Brain microvascular endothelial cell (primary cell): ENCODE data around the gene MAN1C1.

ENCODE experiments used
- DNase-seq: peaks from one replicate; pipeline ENCODE4 v3.0.0-alpha.2; 2020
- H3K27ac ChIP-seq: fragments of 250-450 bp; sonication (Bioruptor Pico); 2 replicates; pipeline ENCODE4 v1.5.1; 2020; ENCODE audit warnings: mild to moderate bottlenecking, moderate library complexity
- H3K27me3 ChIP-seq: fragments of 250-450 bp; sonication (Bioruptor Pico); replicated peaks from 2 replicates; pipeline ENCODE4 v1.5.1; 2020; ENCODE audit warnings: mild to moderate bottlenecking
- H3K36me3 ChIP-seq: fragments of 250-450 bp; sonication (Bioruptor Pico); replicated peaks from 2 replicates; pipeline ENCODE4 v1.5.1; 2020; ENCODE audit warnings: mild to moderate bottlenecking
- H3K4me3 ChIP-seq: 2 replicates; pipeline ENCODE4 v1.5.1; 2011; ENCODE audit warnings: low read depth, mild to moderate bottlenecking, control low read depth, low read length, moderate library complexity
- CTCF ChIP-seq: IDR thresholded peaks from 2 replicates; pipeline ENCODE4 v1.5.1; 2011; ENCODE audit warnings: low read depth, mild to moderate bottlenecking, moderate library complexity, low read length, control low read depth, inconsistent platforms; ENCODE audit errors: missing control alignments
- in situ Hi-C: cut with HindIII; loops from 2 replicates; pipeline ENCODE4 v1.10.0; 2017; ENCODE audit warnings: low sequenced_read_pairs, low pct_ligation_motif_present

Gene MAN1C1

DNA sequence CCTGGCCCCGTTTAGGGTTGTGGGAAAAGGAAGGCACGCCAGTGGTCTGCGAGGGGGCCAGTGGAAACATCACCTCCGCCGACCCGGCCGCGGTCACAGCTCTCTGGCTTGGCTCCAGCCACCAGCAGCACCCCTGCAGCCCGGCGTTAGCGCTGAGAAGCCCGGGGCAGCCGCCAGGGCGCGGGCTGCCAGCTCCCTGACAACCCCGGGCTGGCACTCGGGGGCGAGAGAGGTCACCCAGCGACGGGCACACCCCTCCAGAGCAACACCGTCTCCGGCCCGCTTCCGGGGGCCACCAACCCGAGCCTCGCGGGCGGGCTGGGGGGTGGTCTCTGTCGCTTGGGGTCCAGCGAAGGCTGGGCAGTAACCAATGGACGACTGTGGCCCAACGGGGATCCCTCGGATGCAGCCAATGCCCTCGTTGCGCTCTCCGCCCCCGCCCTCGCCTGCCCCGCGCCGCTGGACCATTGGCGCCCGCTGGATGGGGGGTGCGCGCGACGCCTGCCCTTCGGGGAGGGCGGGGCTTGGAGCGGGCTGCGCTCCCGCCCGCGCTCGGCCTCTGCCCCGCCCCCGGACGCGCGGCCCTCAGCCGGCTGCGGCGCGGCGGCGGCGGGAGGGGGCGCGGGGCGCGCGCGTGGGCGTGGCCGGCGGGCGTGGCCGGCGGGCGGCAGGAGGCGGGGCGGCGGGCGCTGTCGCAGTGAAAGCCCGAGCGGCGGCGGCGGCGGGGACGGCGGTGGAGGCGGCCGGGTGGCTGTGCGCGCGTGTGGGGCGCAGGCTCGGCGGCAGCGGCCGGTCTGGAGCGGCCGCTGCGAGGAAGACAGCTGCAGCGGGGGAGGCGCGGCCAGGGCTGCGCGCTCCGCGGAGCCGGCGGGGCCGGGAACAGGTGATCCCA, at the start of gene MAN1C1:
MAN1C1 (plus strand) TSS at position 697 of the 892 bp plus-strand sequence. CDS start 1,007 bp downstream, outside the sequence.
- DNase-seq = peak; percentile 10
- Histone ChIP-seq H3K27ac (no peak within 1 kb of the TSS), H3K4me3 (peak within 1 kb of the TSS; percentile 49), H3K27me3 (peaks cover 64% of the 10 kb centered on the region), H3K36me3 (no peaks in the 10 kb centered on the region)
- peak; percentile 44 for TF ChIP-seq CTCF
- in situ Hi-C loops = loop anchor here (25.0 kb wide), 1 partner anchor 171 kb away; no protein-coding TSS in a partner anchor

- H3K27me3 ChIP-seq = no peaks in the 10 kb centered on the region
- H3K27ac ChIP-seq = peak overlapping the region; percentile 76
- in situ Hi-C loops = no loop called here
- H3K36me3 ChIP-seq = peaks cover 2% of the 10 kb centered on the region
- DNase-seq = peak; percentile 25
- TF ChIP-seq CTCF = no peak
- no peak overlapping the region for H3K4me3 ChIP-seq
These were observed 48.9 kb upstream of the MAN1C1 start for GRCh38 chr1:25567710-25568089.

- H3K27ac ChIP-seq = peak overlapping the region; percentile 76
- no peaks in the 10 kb centered on the region for H3K27me3 ChIP-seq
- no peak overlapping the region for H3K4me3 ChIP-seq
- peak; percentile 19 for TF ChIP-seq CTCF
- H3K36me3 ChIP-seq = peaks cover 2% of the 10 kb centered on the region
- peak; percentile 25 for DNase-seq
- in situ Hi-C loops = no loop called here
These were observed 48.3 kb upstream of the MAN1C1 start for GRCh38 chr1:25568090-25568833.

- Histone ChIP-seq H3K27ac (peak overlapping the region; percentile 76), H3K36me3 (no peaks in the 10 kb centered on the region), H3K4me3 (no peak overlapping the region), H3K27me3 (no peaks in the 10 kb centered on the region)
- peak; percentile 90 for DNase-seq
- in situ Hi-C loops = no loop called here
- no peak for TF ChIP-seq CTCF
These were observed 47.6 kb upstream of the MAN1C1 start for GRCh38 chr1:25568834-25569596.

- H3K36me3 ChIP-seq = no peaks in the 10 kb centered on the region
- H3K4me3 ChIP-seq = no peak overlapping the region
- no peaks in the 10 kb centered on the region for H3K27me3 ChIP-seq
- H3K27ac ChIP-seq = peak overlapping the region; percentile 76
- no peak for DNase-seq
- in situ Hi-C loops = no loop called here
- TF ChIP-seq CTCF = no peak
These were observed 46.8 kb upstream of the MAN1C1 start for GRCh38 chr1:25569597-25570396.
